ENCODE results near the gene TAF11L3.
"Not testable (repeated sequence)": the region's sequence is repeated elsewhere in the genome, so short reads cannot be mapped to it uniquely, and the experiment has no call there.

DNA sequence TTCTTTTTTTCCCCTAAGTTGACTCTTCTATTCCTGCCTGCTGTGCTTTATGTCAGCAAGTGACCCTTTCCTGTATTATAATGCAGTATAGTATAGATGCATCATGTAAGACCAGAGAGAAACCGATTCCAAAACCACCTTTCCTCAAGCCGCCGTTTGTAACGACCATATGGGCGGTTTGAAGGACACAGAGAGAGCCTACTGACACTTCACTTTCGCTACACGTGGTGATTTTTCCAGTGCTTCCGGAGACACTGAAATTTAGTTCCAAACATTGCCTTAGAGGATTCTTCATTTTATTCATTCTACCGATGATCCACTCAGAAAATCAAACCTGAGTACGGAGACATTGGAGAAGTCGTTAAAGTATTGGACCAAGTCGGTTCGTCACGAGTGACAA is 1.3 kb downstream of the TAF11L3 start:
- not testable (repeated sequence) for TF ChIP-seq PCBP1 (IDR thresholded peaks at IDR 0.05; ENCODE audit: low read depth, low read length, poor library complexity, severe bottlenecking); STAT5A (IDR thresholded peaks at IDR 0.05; ENCODE audit: borderline replicate concordance, low read length); POLR2A (conservative IDR thresholded peaks at IDR 0.05); ZSCAN29 (IDR thresholded peaks at IDR 0.05); PHTF2 (CRISPR knock-in tag; IDR thresholded peaks at IDR 0.05); NR0B1 (IDR thresholded peaks at IDR 0.05; ENCODE audit: partially characterized antibody); ZNF398 (CRISPR knock-in tag; IDR thresholded peaks at IDR 0.05)
